Adrenal gland (tissue), 12 donors: ENCODE data around the gene CDKAL1. TPM values are rescaled to one million over a fixed set of nuclear protein-coding genes. Genes with fewer than 3 reads are reported as not detected.

Experiments used
- DNase-seq, 7 donors: peaks; one replicate each; pipeline ENCODE4 v3.0.0-alpha.2; 2019 to 2020
- H3K27ac ChIP-seq, 5 donors: fragments of 200-600 bp; sonication (generic) in 4 of 5; 1 replicate in 3 of 5; 2 replicates in 2 of 5; pipeline versions ENCODE4 v1.5.1 to v1.8.0; 2016 to 2020; ENCODE audit warnings: mild to moderate bottlenecking in 1 of 5
- H3K27me3 ChIP-seq: fragments of 200-600 bp; 2 replicates; pipeline ENCODE4 v1.8.0; 2021
- H3K36me3 ChIP-seq, 2 donors: fragments of 200-600 bp; replicated peaks in 1 of 2; 1 replicate in 1 of 2; 2 replicates in 1 of 2; pipeline versions ENCODE4 v1.5.1 to v1.8.0; 2018 to 2022
- H3K4me1 ChIP-seq, 2 donors: fragments of 200-600 bp; replicated peaks in 1 of 2; 1 replicate in 1 of 2; 2 replicates in 1 of 2; pipeline versions ENCODE4 v1.5.1 to v1.8.0; 2018 to 2021
- H3K4me3 ChIP-seq, 4 donors: fragments of 200-600 bp; sonication (generic) in 3 of 4; one replicate each; pipeline ENCODE4 v1.5.1; 2016 to 2018
- H3K9me3 ChIP-seq, 3 donors: fragments of 200-600 bp; sonication (generic) in 1 of 3; replicated peaks in 1 of 3; 1 replicate in 2 of 3; 2 replicates in 1 of 3; pipeline versions ENCODE4 v1.5.1 to v1.8.0; 2016 to 2021
- POLR2A ChIP-seq, 2 donors: fragments of 450-650 bp; IDR thresholded peaks; one replicate each; pipeline ENCODE4 v1.6.1; 2017; ENCODE audit warnings: antibody characterized with exemption in 2 of 2, mild to moderate bottlenecking in 2 of 2, moderate library complexity in 1 of 2
- WGBS, 4 donors: extraction: QIAGEN DNeasy Blood & Tissue Kit in 2 of 4; methylation state at CpG; one replicate each; pipeline versions ENCODE4 v1.1.5 to v1.1.7; 2013 to 2017; 5-methylcytosine and 5-hydroxymethylcytosine counted together
- intact Hi-C, 2 donors: fragments of 100-400 bp; cut with DNase I; formaldehyde crosslinking; loops; one replicate each; pipeline versions ENCODE4 v1.14.1 to v1.15.0; 2022 to 2023
- polyA plus RNA-seq, 3 donors: library from polyadenylated mRNA; stranded (reverse); fragments of 200-250 nt in 2 of 3; fragments of 350-450 nt in 1 of 3; fragmentation: Illumina TruSeq in 1 of 3; extraction: RNeasy Lipid Tissue Mini Kit (QIAGEN cat#74804) in 1 of 3; gene quantifications; one replicate each; pipeline ENCODE4 v1.2.3, GENCODE V29; 2013 to 2014
- total RNA-seq, 9 donors: library from RNA; depleted of rRNA in 4 of 9; stranded (reverse); fragments of >200 nt in 4 of 9; fragments of 120-200 nt in 1 of 9; fragmentation: NEBNext Ultra II Directional in 1 of 9; extraction: Animal tissue kit (Norgen Biotek cat#: 25700) in 1 of 9; gene quantifications; one replicate each; pipeline versions ENCODE4 v1.1.0 to v1.2.4, GENCODE V29; 2013 to 2023
- TF ChIP-seq, protein P1 (sequence below), 6 experiments: fragments of 450-650 bp in 4 of 6; fragments of 200-600 bp in 2 of 6; sonication (generic) in 1 of 6; IDR thresholded peaks; 1 replicate in 5 of 6; 2 replicates in 1 of 6; pipeline versions ENCODE4 v1.5.1 to v1.8.0; 2016 to 2021; ENCODE audit warnings: antibody characterized with exemption in 6 of 6, mild to moderate bottlenecking in 2 of 6, moderate library complexity in 1 of 6
- donor health status: healthy with polysubstance abuse.
- donor health status: Bipolar disorder and iron deficiency.
- donor health status: DM: yes; HTN: yes; CAD: no.
- donor health status: DM: no; HTN: no; CAD: no.
- donor health status: DM: no; HTN: no; CAD: no.
- donor health status: DM: yes; HTN: yes; CAD: no.

CDKAL1 gene
- total and polyA plus RNA-seq, 12 donors = 3.9 to 21.1 (median 10.6) TPM

DNA sequence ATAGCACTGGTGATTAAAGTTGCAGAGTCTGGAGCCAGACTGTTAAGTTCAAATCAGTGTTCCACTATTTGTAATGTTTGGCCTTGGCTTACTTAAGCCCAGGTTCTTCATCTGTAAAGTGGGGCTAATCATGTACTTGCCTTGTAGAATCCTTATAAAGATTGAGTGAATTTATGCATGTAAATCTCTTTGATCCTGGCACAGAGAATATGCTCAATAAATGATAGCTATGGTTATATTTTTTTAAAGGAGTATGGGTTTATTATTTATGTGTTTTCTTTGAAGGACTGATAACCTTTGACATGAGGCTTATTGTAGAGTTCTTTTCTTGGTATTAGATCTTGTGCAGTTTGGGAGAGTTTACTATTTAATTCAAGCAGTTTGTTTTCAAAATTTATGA, 89.5 kb downstream of the CDKAL1 start:
- peaks cover 0 to 9% of the 10 kb centered on the region in 2 donors for H3K4me1 ChIP-seq
- no peaks in the 10 kb centered on the region for H3K36me3 ChIP-seq
- DNase-seq = no peak
- no peak overlapping the region for H3K27ac ChIP-seq
- no peaks in the 10 kb centered on the region for H3K27me3 ChIP-seq
- H3K9me3 ChIP-seq = no peaks in the 10 kb centered on the region
- no peak overlapping the region for H3K4me3 ChIP-seq
- TF ChIP-seq POLR2A (IDR thresholded peaks at IDR 0.05) = no peak
- TF ChIP-seq, protein P1, sequence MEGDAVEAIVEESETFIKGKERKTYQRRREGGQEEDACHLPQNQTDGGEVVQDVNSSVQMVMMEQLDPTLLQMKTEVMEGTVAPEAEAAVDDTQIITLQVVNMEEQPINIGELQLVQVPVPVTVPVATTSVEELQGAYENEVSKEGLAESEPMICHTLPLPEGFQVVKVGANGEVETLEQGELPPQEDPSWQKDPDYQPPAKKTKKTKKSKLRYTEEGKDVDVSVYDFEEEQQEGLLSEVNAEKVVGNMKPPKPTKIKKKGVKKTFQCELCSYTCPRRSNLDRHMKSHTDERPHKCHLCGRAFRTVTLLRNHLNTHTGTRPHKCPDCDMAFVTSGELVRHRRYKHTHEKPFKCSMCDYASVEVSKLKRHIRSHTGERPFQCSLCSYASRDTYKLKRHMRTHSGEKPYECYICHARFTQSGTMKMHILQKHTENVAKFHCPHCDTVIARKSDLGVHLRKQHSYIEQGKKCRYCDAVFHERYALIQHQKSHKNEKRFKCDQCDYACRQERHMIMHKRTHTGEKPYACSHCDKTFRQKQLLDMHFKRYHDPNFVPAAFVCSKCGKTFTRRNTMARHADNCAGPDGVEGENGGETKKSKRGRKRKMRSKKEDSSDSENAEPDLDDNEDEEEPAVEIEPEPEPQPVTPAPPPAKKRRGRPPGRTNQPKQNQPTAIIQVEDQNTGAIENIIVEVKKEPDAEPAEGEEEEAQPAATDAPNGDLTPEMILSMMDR (IDR thresholded peaks at IDR 0.05) = no peak
- intact Hi-C loops = no loop called here

DNA sequence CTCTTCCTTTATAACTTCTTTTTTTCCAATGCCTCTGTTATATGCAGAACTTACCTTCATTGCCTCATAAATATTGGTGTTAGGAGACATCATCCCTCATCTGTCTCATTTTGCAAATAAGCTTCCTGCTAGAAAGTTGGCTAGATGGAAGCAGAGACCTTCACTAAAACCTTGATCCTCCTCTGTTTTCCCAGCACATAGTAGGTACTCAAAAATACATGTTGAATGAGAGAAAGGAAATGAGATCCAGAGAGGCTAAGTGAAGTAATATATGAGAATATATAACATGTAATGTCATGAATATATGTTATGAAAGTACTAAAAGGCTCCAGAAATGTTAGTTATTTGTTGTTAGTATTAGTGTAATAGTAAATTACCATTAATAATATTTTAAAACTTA, 91.9 kb downstream of the CDKAL1 start:
- DNase-seq = no peak
- H3K9me3 ChIP-seq = no peaks in the 10 kb centered on the region
- no peak overlapping the region for H3K4me3 ChIP-seq
- peaks cover 0 to 11% of the 10 kb centered on the region in 2 donors for H3K4me1 ChIP-seq
- no peak overlapping the region for H3K27ac ChIP-seq
- H3K27me3 ChIP-seq = no peaks in the 10 kb centered on the region
- intact Hi-C loops = no loop called here
- TF ChIP-seq, protein P1 (IDR thresholded peaks at IDR 0.05) = no peak
- no peak for TF ChIP-seq POLR2A (IDR thresholded peaks at IDR 0.05)
- H3K36me3 ChIP-seq = no peaks in the 10 kb centered on the region

DNA sequence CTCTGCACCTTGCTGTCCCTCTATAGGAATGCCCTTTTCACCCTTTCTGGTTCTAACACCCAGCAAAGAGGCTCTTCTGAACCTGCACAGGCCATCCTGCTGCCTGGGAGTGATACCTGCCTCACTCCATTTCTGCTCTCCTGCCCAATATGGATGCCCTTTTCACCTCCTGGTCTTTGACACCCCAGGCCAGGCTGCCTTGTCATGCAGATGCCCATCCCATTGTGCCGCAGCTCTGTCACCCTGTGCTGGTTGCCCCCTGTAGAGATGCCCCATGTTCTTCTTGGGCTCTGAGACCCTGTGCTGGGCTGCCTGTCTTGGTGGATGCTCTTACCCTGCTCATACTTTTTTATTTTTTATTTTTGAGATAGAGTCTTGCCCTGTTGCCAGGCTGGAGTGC, 95.3 kb downstream of the CDKAL1 start:
- TF ChIP-seq, protein P1 (IDR thresholded peaks at IDR 0.05) = no peak
- TF ChIP-seq POLR2A (IDR thresholded peaks at IDR 0.05) = no peak
- Histone ChIP-seq H3K9me3 (no peaks in the 10 kb centered on the region), H3K27ac (no peak overlapping the region), H3K27me3 (no peaks in the 10 kb centered on the region), H3K36me3 (no peaks in the 10 kb centered on the region), H3K4me3 (no peak overlapping the region), H3K4me1 (peaks cover 0 to 4% of the 10 kb centered on the region in 2 donors)
- WGBS, 4 donors = 98 to 100% (median 100%) methylated on average over 1 of the region's 1 CpG
- DNase-seq = no peak
- intact Hi-C loops = no loop called here

DNA sequence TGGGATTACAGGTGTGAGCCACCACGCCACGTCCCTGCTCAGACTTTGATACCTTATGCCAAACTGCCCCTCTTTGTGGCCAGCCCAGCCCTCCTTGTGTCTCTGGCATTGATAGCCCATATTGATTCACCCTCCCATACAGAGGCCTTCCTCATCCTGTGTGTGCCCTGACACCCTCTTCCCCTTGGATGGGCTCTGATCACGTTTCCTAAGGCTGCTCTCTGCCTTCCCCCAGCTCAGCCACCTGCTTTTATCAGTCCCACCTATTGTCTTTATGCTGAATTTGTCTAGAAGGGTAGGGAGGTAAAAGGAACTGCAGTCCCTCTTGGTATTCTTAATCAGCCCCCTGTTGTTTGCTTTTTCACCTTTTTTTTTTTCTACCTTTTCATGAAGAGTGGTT, 95.9 kb downstream of the CDKAL1 start:
- Histone ChIP-seq H3K4me1 (peaks cover 0 to 4% of the 10 kb centered on the region in 2 donors), H3K36me3 (no peaks in the 10 kb centered on the region), H3K27me3 (no peaks in the 10 kb centered on the region), H3K27ac (no peak overlapping the region), H3K4me3 (no peak overlapping the region), H3K9me3 (no peaks in the 10 kb centered on the region)
- no peak for DNase-seq
- intact Hi-C loops = no loop called here
- no peak for TF ChIP-seq POLR2A (IDR thresholded peaks at IDR 0.05)
- TF ChIP-seq, protein P1 (IDR thresholded peaks at IDR 0.05) = no peak
- WGBS, 4 donors = 64 to 100% (median 86%) methylated on average over 3 of the region's 3 CpGs
